ENCODE measurements around the gene GTPBP6. TPM values are rescaled to one million over a fixed set of nuclear protein-coding genes. Genes with fewer than 3 reads are reported as not detected.

The GTPBP6 gene
- total RNA-seq, 2 donors from 2014 or later, result 32.6 to 33.5 TPM

- no peak for TF ChIP-seq CTCF (IDR thresholded peaks at IDR 0.05)
- H3K27me3 ChIP-seq (replicated peaks; ENCODE audit: insufficient read depth), result no peaks in the 10 kb centered on the region
- no peak for DNase-seq (ENCODE audit: low spot score)
- no peaks in the 10 kb centered on the region for H3K9me3 ChIP-seq
- H3K4me1 ChIP-seq (ENCODE audit: control insufficient read depth in 1 of 2, low read depth in 2 of 2), result peaks cover 14 to 15% of the 10 kb centered on the region in 2 donors
- H3K4me3 ChIP-seq, result peak overlapping the region; percentile 90
- H3K36me3 ChIP-seq, result peaks cover 6% of the 10 kb centered on the region
- ATAC-seq (ENCODE audit: insufficient number of reproducible peaks, low FRiP score, low read depth), result no peak
- no peak overlapping the region for H3K27ac ChIP-seq
Measured at GRCh38 chrX:320126-320783, 1.7 kb upstream of the GTPBP6 start.

- Histone ChIP-seq H3K9me3 (no peaks in the 10 kb centered on the region), H3K27ac (peak overlapping the region; percentile 69 to 80), H3K36me3 (peaks cover 12% of the 10 kb centered on the region), H3K4me3 (peak overlapping the region; percentile 90), H3K4me1 (ENCODE audit: control insufficient read depth in 1 of 2, low read depth in 2 of 2) (peaks cover 14 to 15% of the 10 kb centered on the region in 2 donors), H3K27me3 (replicated peaks; ENCODE audit: insufficient read depth) (no peaks in the 10 kb centered on the region)
- ATAC-seq (ENCODE audit: insufficient number of reproducible peaks, low FRiP score, low read depth) (no peak), DNase-seq (ENCODE audit: low spot score) (no peak)
- no peak for TF ChIP-seq CTCF (IDR thresholded peaks at IDR 0.05)
Measured at GRCh38 chrX:319579-320125, 1.1 kb upstream of the GTPBP6 start.

DNA sequence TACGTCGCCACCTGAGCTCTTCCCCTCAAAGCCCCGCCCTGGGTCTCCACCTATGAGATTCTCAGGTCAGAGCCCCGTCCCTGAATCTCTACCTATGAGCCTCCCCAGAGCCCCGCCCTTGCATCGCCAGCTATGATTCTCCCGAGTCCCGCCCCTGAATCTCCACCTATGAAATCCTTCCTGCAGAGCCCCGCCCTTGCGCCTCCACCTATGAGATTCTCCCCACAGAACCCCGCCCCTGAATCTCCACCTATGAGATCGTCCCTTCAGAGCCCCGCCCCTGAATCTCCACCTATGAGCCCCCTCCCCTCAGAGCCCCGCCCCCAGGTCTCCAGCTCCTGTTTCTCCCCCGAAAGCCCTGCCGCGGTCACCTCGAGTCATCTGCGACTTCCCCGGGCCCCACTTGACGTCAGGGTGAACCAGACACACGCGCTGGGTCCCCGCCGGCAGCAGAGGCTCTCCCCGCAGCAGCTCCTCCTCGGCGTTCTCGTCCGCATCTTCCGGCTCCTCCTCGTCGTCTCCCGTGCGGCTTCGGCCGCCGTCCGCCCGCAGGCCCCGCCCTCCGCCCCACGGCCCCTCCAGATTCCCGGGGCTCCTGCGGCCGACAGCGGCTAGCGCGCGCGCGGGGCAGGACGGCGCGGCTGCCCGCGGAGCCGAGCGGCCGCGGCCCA is 393 bp downstream of the GTPBP6 start:
- no peaks in the 10 kb centered on the region for H3K9me3 ChIP-seq
- TF ChIP-seq CTCF (IDR thresholded peaks at IDR 0.05), result no peak
- ATAC-seq (ENCODE audit: insufficient number of reproducible peaks, low FRiP score, low read depth), result peak; percentile 85
- no peaks in the 10 kb centered on the region for H3K27me3 ChIP-seq (replicated peaks; ENCODE audit: insufficient read depth)
- H3K36me3 ChIP-seq, result peaks cover 16% of the 10 kb centered on the region
- peak overlapping the region; percentile 94 to 97 for H3K27ac ChIP-seq
- DNase-seq (ENCODE audit: low spot score), result peak; percentile 100
- H3K4me3 ChIP-seq, result peak overlapping the region; percentile 90
- H3K4me1 ChIP-seq (ENCODE audit: control insufficient read depth in 1 of 2, low read depth in 2 of 2), result peaks cover 14 to 15% of the 10 kb centered on the region in 2 donors

DNA sequence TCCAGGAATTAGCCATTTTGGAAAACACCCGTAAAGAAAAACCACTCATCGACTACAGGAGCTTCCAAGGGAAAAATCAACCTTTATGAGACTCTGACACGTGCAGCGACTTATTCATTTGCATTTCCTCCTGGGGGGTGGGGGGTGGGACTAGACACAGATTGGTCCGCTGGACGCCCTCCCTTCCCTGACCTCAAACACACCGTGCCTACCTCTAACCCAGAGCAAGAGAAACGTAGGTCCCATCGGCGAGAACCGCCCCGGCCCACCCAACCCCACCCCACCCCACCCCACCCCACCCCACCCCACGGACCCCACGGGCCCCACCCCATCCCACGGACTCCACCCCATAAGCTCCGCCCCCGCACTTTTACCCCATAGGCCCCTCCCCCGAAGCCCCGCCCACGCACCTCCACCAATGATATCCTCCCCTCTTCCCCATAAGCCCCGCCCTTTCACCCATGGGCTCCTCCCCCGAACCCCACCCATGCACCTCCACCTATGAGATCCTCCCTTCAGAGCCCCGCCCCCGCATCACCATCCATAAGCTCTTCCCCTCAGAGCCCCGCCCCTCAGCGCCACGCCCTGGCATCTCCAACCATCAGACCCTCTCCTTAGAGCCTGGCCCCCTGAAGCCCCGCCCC is 1.1 kb downstream of the GTPBP6 start:
- no peaks in the 10 kb centered on the region for H3K27me3 ChIP-seq (replicated peaks; ENCODE audit: insufficient read depth)
- no peak for TF ChIP-seq CTCF (IDR thresholded peaks at IDR 0.05)
- ATAC-seq (ENCODE audit: insufficient number of reproducible peaks, low FRiP score, low read depth), result no peak
- peak overlapping the region; percentile 90 for H3K4me3 ChIP-seq
- H3K9me3 ChIP-seq, result no peaks in the 10 kb centered on the region
- peak overlapping the region; percentile 94 to 97 for H3K27ac ChIP-seq
- DNase-seq (ENCODE audit: low spot score), result no peak
- H3K36me3 ChIP-seq, result peaks cover 22% of the 10 kb centered on the region
- H3K4me1 ChIP-seq (ENCODE audit: control insufficient read depth in 1 of 2, low read depth in 2 of 2), result peaks cover 14 to 15% of the 10 kb centered on the region in 2 donors

Data from thoracic aorta (tissue), 2 donors.